Measurements from ENCODE around the gene ALPK3. TPM values are rescaled to one million over a fixed set of nuclear protein-coding genes. Genes with fewer than 3 reads are reported as not detected.

Gene ALPK3
- total RNA-seq, 1 donor from 2014 or later: 0.20 TPM

GRCh38 chr15:84859144-84859543 is 42.0 kb downstream of the ALPK3 start:
- ATAC-seq (ENCODE audit: low read depth): no peak
- ChIA-PET CTCF (no interaction called here), POLR2A (no interaction called here)
- intact Hi-C loops (cut with micrococcal nuclease): no loop called here
- TF ChIP-seq CTCF (IDR thresholded peaks at IDR 0.05): no peak
- H3K27ac Mint-ChIP-seq: no peak overlapping the region
- no peak for DNase-seq
- no peak overlapping the region for H3K4me3 Mint-ChIP-seq
- H3K9me3 Mint-ChIP-seq: no peaks in the 10 kb centered on the region
- no peaks in the 10 kb centered on the region for H3K4me1 Mint-ChIP-seq
- H3K36me3 Mint-ChIP-seq (ENCODE audit: low read depth): no peaks in the 10 kb centered on the region
- H3K27me3 Mint-ChIP-seq: no peaks in the 10 kb centered on the region

- Mint-ChIP-seq H3K36me3 (ENCODE audit: low read depth) (no peaks in the 10 kb centered on the region), H3K4me1 (no peaks in the 10 kb centered on the region), H3K27ac (no peak overlapping the region), H3K4me3 (no peak overlapping the region), H3K27me3 (no peaks in the 10 kb centered on the region), H3K9me3 (no peaks in the 10 kb centered on the region)
- ATAC-seq (ENCODE audit: low read depth) (no peak), DNase-seq (no peak)
- no peak for TF ChIP-seq CTCF (IDR thresholded peaks at IDR 0.05)
- CTCF ChIA-PET: no interaction called here
- POLR2A ChIA-PET: no interaction called here
- intact Hi-C loops (cut with micrococcal nuclease): no loop called here
Measured at GRCh38 chr15:84859651-84860050, 42.5 kb downstream of the ALPK3 start.

GRCh38 chr15:84861781-84862180 is 44.6 kb downstream of the ALPK3 start:
- CTCF ChIA-PET: no interaction called here
- H3K4me3 Mint-ChIP-seq: no peak overlapping the region
- TF ChIP-seq CTCF (IDR thresholded peaks at IDR 0.05): no peak
- no peak overlapping the region for H3K27ac Mint-ChIP-seq
- ATAC-seq (ENCODE audit: low read depth) (no peak), DNase-seq (no peak)
- H3K27me3 Mint-ChIP-seq: no peaks in the 10 kb centered on the region
- H3K4me1 Mint-ChIP-seq: no peaks in the 10 kb centered on the region
- no peaks in the 10 kb centered on the region for H3K36me3 Mint-ChIP-seq (ENCODE audit: low read depth)
- no peaks in the 10 kb centered on the region for H3K9me3 Mint-ChIP-seq
- POLR2A ChIA-PET: no interaction called here
- intact Hi-C loops (cut with micrococcal nuclease): no loop called here

- ChIA-PET CTCF (no interaction called here), POLR2A (no interaction called here)
- Mint-ChIP-seq H3K36me3 (ENCODE audit: low read depth) (no peaks in the 10 kb centered on the region), H3K27ac (no peak overlapping the region), H3K27me3 (no peaks in the 10 kb centered on the region), H3K4me1 (no peaks in the 10 kb centered on the region), H3K4me3 (no peak overlapping the region), H3K9me3 (no peaks in the 10 kb centered on the region)
- no peak for TF ChIP-seq CTCF (IDR thresholded peaks at IDR 0.05)
- ATAC-seq (ENCODE audit: low read depth): no peak
- DNase-seq: no peak
- intact Hi-C loops (cut with micrococcal nuclease): no loop called here
Measured at GRCh38 chr15:84862214-84862975, 45.2 kb downstream of the ALPK3 start.

- H3K4me3 Mint-ChIP-seq: no peak overlapping the region
- H3K9me3 Mint-ChIP-seq: no peaks in the 10 kb centered on the region
- H3K4me1 Mint-ChIP-seq: no peaks in the 10 kb centered on the region
- H3K36me3 Mint-ChIP-seq (ENCODE audit: low read depth): no peaks in the 10 kb centered on the region
- CTCF ChIA-PET: no interaction called here
- intact Hi-C loops (cut with micrococcal nuclease): no loop called here
- H3K27ac Mint-ChIP-seq: no peak overlapping the region
- ATAC-seq (ENCODE audit: low read depth) (no peak), DNase-seq (no peak)
- TF ChIP-seq CTCF (IDR thresholded peaks at IDR 0.05): no peak
- POLR2A ChIA-PET: no interaction called here
- no peaks in the 10 kb centered on the region for H3K27me3 Mint-ChIP-seq
Measured at GRCh38 chr15:84863565-84864443, 46.6 kb downstream of the ALPK3 start.
